Left renal pelvis (tissue), 4 donors: Measurements from ENCODE around the gene BACH1. TPM values are rescaled to one million over a fixed set of nuclear protein-coding genes. Genes with fewer than 3 reads are reported as not detected.
A peak's percentile ranks its signal among the peaks of the same experiment; 100 is the strongest.
"Not testable (repeated sequence)": the region's sequence is repeated elsewhere in the genome, so short reads cannot be mapped to it uniquely, and the experiment has no call there.

Source experiments
- DNase-seq, 4 donors: peaks; one replicate each; pipeline ENCODE4 v3.0.0-alpha.2; 2013; ENCODE audit warnings: low read depth in 4 of 4, low spot score in 3 of 4
- polyA plus RNA-seq, 4 donors: library from polyadenylated mRNA; unstranded; fragments of 120-200 nt; gene quantifications; one replicate each; pipeline ENCODE4 v1.2.1, GENCODE V29; 2013; ENCODE audit not compliant: insufficient read length in 4 of 4

Gene BACH1
- polyA plus RNA-seq, result 10 to 100 TPM; 35.5 to 54.5 (median 45.8) TPM

- DNase-seq, result peak; percentile 66 to 77 (median 74)
Measured at GRCh38 chr21:29298348-29299045, at the start of gene BACH1. TSS of gene BACH1 (plus strand) at chr21:29298922. CDS start at chr21:29321281, 22,359 bp downstream.

GRCh38 chr21:29249289-29249688 lies 49.4 kb upstream of the BACH1 start:
- not testable (repeated sequence) for DNase-seq

DNA sequence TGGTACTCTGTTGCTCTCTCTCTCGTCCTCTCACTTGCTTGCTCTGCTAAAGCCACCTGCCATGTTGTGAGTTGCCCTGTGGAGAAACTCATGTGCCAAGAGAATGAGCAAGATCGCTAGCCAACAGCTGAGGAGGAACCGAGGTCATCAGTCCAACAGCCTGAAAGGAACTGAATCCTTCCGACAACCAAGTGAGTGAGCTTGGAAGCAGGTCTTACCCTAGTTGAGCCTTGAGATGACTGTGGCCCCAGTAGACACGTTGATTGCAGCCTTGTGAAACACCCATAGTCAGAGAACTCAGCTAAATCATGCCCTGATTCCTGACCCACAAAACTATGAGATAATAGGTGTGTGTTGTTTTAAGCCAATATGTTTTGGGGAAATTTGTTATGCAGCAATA lies 48.1 kb upstream of the BACH1 start:
- DNase-seq, result no peak

GRCh38 chr21:29253861-29254260 lies 44.9 kb upstream of the BACH1 start:
- DNase-seq, result not testable (repeated sequence)

DNA sequence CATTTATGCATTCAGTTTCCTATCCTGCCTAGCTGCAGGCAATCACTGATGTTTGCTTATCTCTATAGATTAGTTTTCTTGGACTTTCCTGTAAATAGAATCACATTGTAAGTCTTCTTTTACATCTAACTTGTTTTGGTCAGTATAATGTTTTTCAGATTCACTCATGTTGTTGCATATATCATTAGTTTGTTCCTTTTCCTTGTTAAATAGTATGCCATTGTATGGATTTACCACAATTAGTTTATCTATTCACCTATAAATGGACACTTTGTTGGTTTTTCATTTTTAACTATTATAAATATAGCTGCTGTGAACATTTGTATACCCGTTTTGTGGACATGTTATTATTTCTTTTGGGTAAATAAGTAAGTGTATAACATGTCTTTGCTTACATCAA lies 44.2 kb upstream of the BACH1 start:
- DNase-seq, result no peak

DNA sequence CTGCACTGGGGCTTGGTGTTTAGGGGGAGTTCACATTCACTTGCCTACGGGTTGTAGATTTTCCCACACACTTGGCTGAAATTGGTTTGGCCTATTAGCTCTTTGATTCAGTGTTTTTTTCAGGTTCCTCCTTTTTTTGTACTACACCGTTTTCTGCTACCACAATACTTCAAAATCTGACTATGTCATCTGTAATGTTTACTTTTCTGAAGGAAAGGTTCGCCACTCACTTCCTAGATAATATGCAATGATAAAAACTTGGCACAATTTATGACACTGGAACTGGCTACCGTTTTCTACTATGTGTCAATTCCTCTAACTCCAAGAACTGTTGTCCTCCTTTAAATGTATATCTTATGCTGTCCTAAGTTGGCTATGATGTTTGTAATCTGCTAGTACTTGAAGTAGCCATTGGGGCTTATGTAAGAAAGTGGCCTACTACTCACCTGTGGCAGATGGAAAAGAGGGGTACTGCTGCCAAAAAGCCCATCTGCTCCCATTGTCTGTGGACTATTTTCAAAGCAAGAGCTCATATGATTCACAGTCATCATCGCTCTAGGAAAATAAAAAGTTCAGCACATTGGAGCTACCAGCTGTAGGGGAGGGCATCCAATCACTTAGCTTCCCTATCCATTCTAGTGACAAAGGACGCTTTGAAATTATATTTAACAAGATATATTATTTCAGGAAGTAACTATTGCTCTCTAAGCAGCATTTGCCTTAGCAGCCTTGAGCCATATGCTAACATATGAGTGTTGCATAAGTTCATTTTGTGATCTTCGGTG lies 42.4 kb upstream of the BACH1 start:
- no peak for DNase-seq

DNA sequence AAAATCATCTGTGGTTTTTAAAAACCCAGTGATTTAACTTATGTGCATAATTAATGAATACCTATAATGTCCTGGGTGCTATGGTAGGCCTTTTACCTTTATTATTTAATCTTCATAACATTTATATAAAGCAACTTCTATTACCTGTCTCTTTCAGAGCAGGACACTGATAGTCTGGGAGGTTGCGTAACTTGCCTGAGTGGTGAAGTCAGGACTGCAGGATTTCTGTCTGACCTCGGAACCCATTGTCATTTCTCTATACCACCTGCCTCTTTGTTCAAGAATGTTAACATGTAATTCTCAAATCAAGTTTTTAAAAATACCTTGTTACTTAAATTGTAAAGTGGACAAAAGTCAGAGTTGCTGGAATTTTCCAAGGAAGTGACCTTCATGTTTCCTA lies 41.0 kb upstream of the BACH1 start:
- no peak for DNase-seq

- no peak for DNase-seq
Measured at GRCh38 chr21:29258626-29259338, 39.9 kb upstream of the BACH1 start.

DNA sequence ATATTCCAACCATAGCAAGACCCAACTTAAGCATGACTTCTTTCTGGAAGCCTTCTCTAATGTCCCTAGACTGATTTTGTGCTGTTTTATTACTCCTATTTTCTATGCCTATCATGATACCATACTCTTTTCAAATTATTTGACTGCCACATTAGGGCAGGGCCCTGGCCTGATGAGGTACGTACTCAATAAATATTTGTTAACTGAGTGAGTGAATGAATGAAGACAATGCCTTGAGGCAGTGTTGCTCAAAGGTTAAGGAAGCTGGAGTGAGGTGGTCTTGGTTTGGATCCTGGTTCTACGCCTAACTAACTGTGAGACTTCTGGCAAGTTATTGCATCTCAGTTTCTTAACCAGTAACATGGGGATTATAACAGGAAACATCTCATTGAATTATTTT lies 38.3 kb upstream of the BACH1 start:
- DNase-seq, result no peak

GRCh38 chr21:29261555-29262540 lies 36.9 kb upstream of the BACH1 start:
- no peak for DNase-seq

DNA sequence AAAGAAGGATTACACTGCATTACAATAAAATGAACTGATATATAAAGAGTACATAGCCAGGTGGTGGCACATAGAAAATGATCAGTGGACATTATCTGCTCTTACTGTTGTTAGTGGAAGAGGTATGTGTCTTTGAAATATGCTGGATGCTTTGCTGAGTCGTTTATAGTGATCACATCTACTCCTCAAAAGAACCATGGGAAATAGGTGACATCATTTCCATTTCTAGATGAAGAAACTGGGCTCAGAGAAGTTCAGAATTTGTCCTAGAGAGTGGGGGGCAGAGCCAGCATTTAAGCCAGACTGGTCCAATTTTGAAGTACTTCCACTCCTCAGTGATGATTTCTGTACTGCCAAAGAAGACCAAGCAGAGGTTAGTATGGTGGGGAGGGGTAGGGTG lies 34.0 kb upstream of the BACH1 start:
- DNase-seq, result no peak

- no peak for DNase-seq
Measured at GRCh38 chr21:29265690-29266479, 32.8 kb upstream of the BACH1 start.

- no peak for DNase-seq
Measured at GRCh38 chr21:29267666-29268065, 31.1 kb upstream of the BACH1 start.

DNA sequence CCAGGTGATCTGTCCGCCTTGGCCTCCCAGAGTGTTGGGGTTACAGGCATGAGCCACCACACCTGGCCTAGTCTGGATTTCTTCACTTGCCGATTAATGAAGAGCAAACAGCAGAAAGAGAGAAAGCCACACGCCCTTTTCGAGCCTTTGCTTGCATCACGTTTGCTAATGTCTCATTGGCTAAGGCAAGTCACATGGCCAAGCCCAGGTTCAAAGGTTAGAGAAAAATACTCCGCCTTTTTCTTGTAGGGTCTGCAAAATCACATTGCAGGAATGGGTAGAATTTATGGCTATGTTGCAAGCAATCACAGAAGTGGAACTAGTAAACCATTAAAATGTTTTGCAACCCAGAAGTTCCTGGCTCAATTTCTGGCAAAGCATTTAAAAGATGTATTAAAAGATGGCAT lies 26.8 kb upstream of the BACH1 start:
- no peak for DNase-seq

GRCh38 chr21:29277442-29277841 lies 21.3 kb upstream of the BACH1 start:
- DNase-seq, result no peak

DNA sequence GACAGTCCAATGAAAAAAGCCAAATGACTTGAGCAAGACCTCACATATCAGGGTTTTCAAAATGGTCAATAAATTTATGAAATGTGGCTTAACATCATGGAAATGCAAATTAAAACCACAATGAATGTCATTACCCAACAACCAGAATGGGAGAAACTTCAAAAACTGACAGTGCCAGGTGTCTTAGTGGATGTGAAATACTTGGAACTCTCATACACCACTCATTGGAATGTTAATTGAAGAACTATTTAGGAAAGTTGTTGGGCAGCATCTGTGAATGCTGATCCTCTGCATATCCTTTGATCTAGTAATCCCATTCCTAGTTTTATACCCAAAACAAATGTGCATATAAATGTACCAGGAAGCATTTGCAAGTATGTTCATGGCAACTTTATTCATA lies 19.2 kb upstream of the BACH1 start:
- DNase-seq, result no peak

- DNase-seq, result not testable (repeated sequence)
Measured at GRCh38 chr21:29281801-29282200, 16.9 kb upstream of the BACH1 start.

DNA sequence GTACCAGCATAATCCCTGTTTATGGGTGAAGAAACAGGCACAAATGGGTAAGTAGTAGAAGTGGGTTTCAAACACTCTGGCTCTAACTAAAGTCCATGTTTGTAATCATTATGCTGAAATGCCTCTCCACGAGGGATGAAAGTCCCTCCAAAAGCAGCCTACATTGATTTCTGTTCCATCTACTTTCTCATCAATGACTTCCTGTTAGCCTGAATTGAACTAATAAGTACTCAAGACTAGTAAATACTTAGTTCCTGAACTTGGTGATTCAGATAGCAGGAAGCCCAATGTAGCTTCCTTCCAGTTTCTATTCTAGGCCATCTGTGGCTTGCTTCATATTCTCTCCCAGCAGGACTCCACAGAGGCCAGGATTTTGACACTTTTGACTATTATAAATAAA lies 11.3 kb upstream of the BACH1 start:
- no peak for DNase-seq

- no peak for DNase-seq
Measured at GRCh38 chr21:29288239-29288638, 10.5 kb upstream of the BACH1 start.
